ENCODE data around the gene LRP1.

- no peak for TF ChIP-seq YY1 (IDR thresholded peaks at IDR 0.05; ENCODE audit: insufficient read depth, insufficient read length)
- TF ChIP-seq ZNF274 (IDR thresholded peaks at IDR 0.05; ENCODE audit: low read depth, low read length) = no peak
Measured at GRCh38 chr12:57203201-57203600, 74.9 kb downstream of the LRP1 start.

Data from NT2/D1 (cell line).